H1 (cell line): ENCODE results near the gene PIK3CG. TPM values are rescaled to one million over a fixed set of nuclear protein-coding genes. Genes with fewer than 3 reads are reported as not detected.

Experiments used
- CHD2 ChIP-seq: IDR thresholded peaks from 2 replicates; pipeline ENCODE4 v1.6.1; 2012; ENCODE audit warnings: low read length, improper control_type of control experiment
- EGR1 ChIP-seq: IDR thresholded peaks from 2 replicates; pipeline ENCODE4 v1.6.1; 2011; ENCODE audit warnings: low read depth, low read length, borderline replicate concordance
- EP300 ChIP-seq, 2 experiments: IDR thresholded peaks; 1 replicate in 1 of 2; 2 replicates in 1 of 2; pipeline ENCODE4 v1.6.1; 2011 to 2012; ENCODE audit warnings: low read depth in 2 of 2, low read length in 2 of 2, mild to moderate bottlenecking in 2 of 2, borderline replicate concordance in 1 of 2, inconsistent platforms in 1 of 2, moderate library complexity in 1 of 2
- RNF2 ChIP-seq: fragments of 200-900, 300-1000 bp; sonication (generic); IDR thresholded peaks from 2 replicates; pipeline ENCODE4 v1.7.1; 2016; ENCODE audit warnings: borderline replicate concordance, low read depth, mild to moderate bottlenecking, antibody characterized with exemption, low read length; ENCODE audit not compliant: poor library complexity, severe bottlenecking; ENCODE audit errors: missing control alignments
- SP2 ChIP-seq: IDR thresholded peaks from 2 replicates; pipeline ENCODE4 v1.6.1; 2012; ENCODE audit warnings: mild to moderate bottlenecking, low read length, inconsistent platforms
- polyA plus RNA-seq, 7 experiments: library from polyadenylated mRNA; depleted of rRNA in 3 of 7; stranded (reverse) in 5 of 7; unstranded in 2 of 7; fragments of >200 nt in 5 of 7; fragments of 200-250 nt in 2 of 7; gene quantifications; 1 replicate in 5 of 7; 2 replicates in 1 of 7; 4 replicates in 1 of 7; pipeline versions ENCODE4 v1.2.1 to v1.2.3, GENCODE V29; 2011 to 2013; ENCODE audit warnings: missing spikeins in 2 of 7, mixed read lengths in 2 of 7
- total RNA-seq: library from RNA; stranded (reverse); fragmentation: NEBNext Ultra II Directional; extraction: Animal tissue kit (Norgen Biotek cat#: 25700); gene quantifications from 2 replicates; pipeline ENCODE4 v1.2.1, GENCODE V29; 2021
- TF ChIP-seq, protein P1 (sequence below): fragments of 300-600 bp; sonication (generic); IDR thresholded peaks from 2 replicates; pipeline ENCODE4 v1.7.1; 2012; ENCODE audit warnings: low read length, moderate library complexity, mild to moderate bottlenecking, inconsistent platforms; ENCODE audit not compliant: insufficient replicate concordance

PIK3CG gene
- total and polyA plus RNA-seq, 2 of the 8 experiments (the other 6 are each of a cell fraction or from before 2014, with no cell fraction given), result not detected

- TF ChIP-seq, protein P1, sequence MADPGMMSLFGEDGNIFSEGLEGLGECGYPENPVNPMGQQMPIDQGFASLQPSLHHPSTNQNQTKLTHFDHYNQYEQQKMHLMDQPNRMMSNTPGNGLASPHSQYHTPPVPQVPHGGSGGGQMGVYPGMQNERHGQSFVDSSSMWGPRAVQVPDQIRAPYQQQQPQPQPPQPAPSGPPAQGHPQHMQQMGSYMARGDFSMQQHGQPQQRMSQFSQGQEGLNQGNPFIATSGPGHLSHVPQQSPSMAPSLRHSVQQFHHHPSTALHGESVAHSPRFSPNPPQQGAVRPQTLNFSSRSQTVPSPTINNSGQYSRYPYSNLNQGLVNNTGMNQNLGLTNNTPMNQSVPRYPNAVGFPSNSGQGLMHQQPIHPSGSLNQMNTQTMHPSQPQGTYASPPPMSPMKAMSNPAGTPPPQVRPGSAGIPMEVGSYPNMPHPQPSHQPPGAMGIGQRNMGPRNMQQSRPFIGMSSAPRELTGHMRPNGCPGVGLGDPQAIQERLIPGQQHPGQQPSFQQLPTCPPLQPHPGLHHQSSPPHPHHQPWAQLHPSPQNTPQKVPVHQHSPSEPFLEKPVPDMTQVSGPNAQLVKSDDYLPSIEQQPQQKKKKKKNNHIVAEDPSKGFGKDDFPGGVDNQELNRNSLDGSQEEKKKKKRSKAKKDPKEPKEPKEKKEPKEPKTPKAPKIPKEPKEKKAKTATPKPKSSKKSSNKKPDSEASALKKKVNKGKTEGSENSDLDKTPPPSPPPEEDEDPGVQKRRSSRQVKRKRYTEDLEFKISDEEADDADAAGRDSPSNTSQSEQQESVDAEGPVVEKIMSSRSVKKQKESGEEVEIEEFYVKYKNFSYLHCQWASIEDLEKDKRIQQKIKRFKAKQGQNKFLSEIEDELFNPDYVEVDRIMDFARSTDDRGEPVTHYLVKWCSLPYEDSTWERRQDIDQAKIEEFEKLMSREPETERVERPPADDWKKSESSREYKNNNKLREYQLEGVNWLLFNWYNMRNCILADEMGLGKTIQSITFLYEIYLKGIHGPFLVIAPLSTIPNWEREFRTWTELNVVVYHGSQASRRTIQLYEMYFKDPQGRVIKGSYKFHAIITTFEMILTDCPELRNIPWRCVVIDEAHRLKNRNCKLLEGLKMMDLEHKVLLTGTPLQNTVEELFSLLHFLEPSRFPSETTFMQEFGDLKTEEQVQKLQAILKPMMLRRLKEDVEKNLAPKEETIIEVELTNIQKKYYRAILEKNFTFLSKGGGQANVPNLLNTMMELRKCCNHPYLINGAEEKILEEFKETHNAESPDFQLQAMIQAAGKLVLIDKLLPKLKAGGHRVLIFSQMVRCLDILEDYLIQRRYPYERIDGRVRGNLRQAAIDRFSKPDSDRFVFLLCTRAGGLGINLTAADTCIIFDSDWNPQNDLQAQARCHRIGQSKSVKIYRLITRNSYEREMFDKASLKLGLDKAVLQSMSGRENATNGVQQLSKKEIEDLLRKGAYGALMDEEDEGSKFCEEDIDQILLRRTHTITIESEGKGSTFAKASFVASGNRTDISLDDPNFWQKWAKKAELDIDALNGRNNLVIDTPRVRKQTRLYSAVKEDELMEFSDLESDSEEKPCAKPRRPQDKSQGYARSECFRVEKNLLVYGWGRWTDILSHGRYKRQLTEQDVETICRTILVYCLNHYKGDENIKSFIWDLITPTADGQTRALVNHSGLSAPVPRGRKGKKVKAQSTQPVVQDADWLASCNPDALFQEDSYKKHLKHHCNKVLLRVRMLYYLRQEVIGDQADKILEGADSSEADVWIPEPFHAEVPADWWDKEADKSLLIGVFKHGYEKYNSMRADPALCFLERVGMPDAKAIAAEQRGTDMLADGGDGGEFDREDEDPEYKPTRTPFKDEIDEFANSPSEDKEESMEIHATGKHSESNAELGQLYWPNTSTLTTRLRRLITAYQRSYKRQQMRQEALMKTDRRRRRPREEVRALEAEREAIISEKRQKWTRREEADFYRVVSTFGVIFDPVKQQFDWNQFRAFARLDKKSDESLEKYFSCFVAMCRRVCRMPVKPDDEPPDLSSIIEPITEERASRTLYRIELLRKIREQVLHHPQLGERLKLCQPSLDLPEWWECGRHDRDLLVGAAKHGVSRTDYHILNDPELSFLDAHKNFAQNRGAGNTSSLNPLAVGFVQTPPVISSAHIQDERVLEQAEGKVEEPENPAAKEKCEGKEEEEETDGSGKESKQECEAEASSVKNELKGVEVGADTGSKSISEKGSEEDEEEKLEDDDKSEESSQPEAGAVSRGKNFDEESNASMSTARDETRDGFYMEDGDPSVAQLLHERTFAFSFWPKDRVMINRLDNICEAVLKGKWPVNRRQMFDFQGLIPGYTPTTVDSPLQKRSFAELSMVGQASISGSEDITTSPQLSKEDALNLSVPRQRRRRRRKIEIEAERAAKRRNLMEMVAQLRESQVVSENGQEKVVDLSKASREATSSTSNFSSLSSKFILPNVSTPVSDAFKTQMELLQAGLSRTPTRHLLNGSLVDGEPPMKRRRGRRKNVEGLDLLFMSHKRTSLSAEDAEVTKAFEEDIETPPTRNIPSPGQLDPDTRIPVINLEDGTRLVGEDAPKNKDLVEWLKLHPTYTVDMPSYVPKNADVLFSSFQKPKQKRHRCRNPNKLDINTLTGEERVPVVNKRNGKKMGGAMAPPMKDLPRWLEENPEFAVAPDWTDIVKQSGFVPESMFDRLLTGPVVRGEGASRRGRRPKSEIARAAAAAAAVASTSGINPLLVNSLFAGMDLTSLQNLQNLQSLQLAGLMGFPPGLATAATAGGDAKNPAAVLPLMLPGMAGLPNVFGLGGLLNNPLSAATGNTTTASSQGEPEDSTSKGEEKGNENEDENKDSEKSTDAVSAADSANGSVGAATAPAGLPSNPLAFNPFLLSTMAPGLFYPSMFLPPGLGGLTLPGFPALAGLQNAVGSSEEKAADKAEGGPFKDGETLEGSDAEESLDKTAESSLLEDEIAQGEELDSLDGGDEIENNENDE, result no peak
- TF ChIP-seq RNF2, result no peak
- TF ChIP-seq EGR1, result no peak
- no peak for TF ChIP-seq CHD2
- no peak for TF ChIP-seq SP2
- no peak for TF ChIP-seq EP300 (IDR thresholded peaks at IDR 0.05; ENCODE audit: borderline replicate concordance in 1 of 2, low read depth in 2 of 2, low read length in 2 of 2)
Observed at GRCh38 chr7:106885652-106886051, 20.6 kb downstream of the PIK3CG start (continued).
